GM12864 (cell line): Measurements from ENCODE around the gene MMP11.

ENCODE experiments used
- DNase-seq: peaks from one replicate; pipeline ENCODE4 v3.0.0-alpha.2; 2011; ENCODE audit warnings: low read depth
- H3K4me3 ChIP-seq: 2 replicates; pipeline ENCODE4 v1.5.1; 2011; ENCODE audit warnings: mild to moderate bottlenecking, low read depth, low read length, control low read depth
- CTCF ChIP-seq: IDR thresholded peaks from 2 replicates; pipeline ENCODE4 v1.5.1; 2011; ENCODE audit warnings: low read depth, mild to moderate bottlenecking, moderate library complexity, low read length, control low read depth, inconsistent platforms; ENCODE audit errors: missing control alignments

Gene MMP11

GRCh38 chr22:23831781-23832180, 59.1 kb downstream of the MMP11 start:
- TF ChIP-seq CTCF: no peak
- no peak for DNase-seq
- H3K4me3 ChIP-seq: no peak overlapping the region

- no peak overlapping the region for H3K4me3 ChIP-seq
- TF ChIP-seq CTCF: no peak
- no peak for DNase-seq
Observed at GRCh38 chr22:23832226-23833016, 59.8 kb downstream of the MMP11 start.

DNA sequence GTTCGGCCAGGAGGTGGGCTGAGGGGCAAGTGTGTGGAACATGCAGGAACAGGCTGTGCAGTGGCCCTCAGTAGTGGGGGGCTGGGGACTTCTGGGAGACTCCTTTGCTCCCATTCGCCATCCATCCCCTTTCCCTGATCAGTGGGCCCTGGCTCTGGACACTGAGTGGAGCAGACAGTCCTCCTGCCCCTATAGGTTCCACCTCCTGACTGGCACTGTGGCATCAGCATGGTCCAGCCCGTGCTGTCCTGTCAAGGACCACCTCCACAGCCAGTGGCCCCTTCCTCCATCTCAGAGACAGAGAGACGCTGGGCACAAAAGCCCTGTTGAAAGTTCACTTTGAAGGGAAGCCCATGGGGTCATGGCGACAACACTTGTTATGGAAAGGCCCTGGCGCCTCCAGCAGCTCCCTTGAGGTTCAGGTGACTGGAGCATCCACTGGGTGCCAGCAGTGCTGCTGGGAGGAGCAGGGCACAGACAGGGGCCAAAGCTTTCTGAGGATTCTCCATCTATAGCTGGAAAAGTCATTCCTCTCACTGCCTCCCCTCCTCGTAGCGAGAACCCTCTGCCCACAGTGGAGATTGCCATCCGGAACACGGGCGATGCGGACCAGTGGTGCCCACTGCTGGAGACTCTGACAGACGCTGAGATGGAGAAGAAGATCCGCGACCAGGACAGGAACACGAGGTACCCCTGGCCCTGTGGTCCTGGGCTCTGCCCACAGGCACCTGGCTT, 60.5 kb downstream of the MMP11 start:
- no peak for DNase-seq
- no peak for TF ChIP-seq CTCF

More for the DNA sequence above, 60.5 kb downstream of the MMP11 start:
- H3K4me3 ChIP-seq: no peak overlapping the region
